AG09309 (cell line): ENCODE results near the gene GPR141.

Source experiments
- DNase-seq: peaks from one replicate; pipeline ENCODE4 v3.0.0-alpha.2; 2010; ENCODE audit warnings: low read depth
- H3K4me3 ChIP-seq: 2 replicates; pipeline ENCODE4 v1.5.1; 2011; ENCODE audit warnings: mild to moderate bottlenecking, low read depth, low read length, moderate library complexity; ENCODE audit not compliant: control insufficient read depth
- CTCF ChIP-seq: IDR thresholded peaks from 2 replicates; pipeline ENCODE4 v1.5.1; 2011; ENCODE audit warnings: mild to moderate bottlenecking, low read depth, low read length, inconsistent platforms; ENCODE audit not compliant: insufficient read depth, control insufficient read depth; ENCODE audit errors: missing control alignments

GPR141 gene

GRCh38 chr7:37770838-37771237 lies 87.3 kb downstream of the GPR141 start:
- TF ChIP-seq CTCF: no peak
- H3K4me3 ChIP-seq: no peak overlapping the region
- DNase-seq: no peak

DNA sequence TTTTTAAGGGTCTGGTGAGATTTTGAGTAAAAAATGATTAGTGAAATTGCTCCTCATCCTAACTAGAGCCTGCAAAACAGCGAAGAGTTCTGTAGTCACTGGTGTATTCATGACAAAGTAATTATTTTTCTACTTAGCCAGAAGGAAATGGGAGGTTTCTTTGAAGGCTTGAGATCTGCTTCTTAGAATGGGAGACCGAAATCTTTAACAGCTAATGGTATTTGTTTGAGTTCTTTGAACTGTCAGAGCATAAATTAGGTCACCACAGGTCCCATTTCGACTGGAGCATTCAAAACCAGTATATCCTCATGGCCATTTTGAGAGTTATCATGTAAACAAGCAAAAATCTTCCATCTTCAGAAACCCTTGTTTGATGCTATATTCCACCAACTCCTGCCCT lies 87.8 kb downstream of the GPR141 start:
- TF ChIP-seq CTCF: no peak
- no peak overlapping the region for H3K4me3 ChIP-seq
- no peak for DNase-seq

DNA sequence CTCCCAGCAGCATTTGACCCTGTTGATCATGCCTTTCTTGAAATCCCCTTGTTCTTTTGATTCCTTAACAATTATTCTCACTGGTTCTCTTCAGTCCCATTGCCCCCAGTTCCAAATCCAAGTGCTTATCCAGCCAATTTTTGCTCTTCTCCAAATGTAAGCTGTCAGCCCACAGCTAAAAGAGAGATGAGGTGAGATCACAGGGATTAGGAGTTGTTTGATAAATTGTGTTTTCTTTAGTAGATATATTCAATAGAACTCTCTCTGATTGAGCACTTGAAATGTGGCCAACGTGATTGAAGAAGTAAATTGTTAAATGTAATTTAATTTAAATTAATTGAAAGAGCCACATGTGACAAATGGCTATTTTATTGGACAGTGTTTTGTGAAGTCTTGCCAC lies 88.2 kb downstream of the GPR141 start:
- DNase-seq: no peak
- H3K4me3 ChIP-seq: no peak overlapping the region
- TF ChIP-seq CTCF: no peak

- DNase-seq: no peak
- no peak for TF ChIP-seq CTCF
- H3K4me3 ChIP-seq: no peak overlapping the region
Observed at GRCh38 chr7:37775921-37776320, 92.4 kb downstream of the GPR141 start.

DNA sequence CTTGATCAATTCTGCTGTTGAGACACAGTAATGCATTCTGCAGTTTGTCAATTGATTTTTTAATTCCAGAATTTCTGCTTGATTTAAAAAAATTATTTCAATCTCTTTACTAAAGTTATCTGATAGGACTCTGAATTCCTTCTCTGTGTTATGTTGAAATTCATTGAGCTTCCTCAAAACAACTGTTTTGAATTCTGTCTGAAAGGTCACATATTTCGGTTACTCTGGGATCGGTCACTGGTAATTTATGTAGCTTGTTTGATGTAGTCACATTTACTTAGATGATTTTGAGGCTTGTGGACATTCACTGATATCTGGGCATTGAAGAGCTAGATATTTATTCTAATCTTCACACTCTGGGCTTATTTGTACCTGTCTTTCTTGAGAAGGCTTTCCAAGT lies 97.6 kb downstream of the GPR141 start:
- H3K4me3 ChIP-seq: no peak overlapping the region
- no peak for DNase-seq
- TF ChIP-seq CTCF: no peak

DNA sequence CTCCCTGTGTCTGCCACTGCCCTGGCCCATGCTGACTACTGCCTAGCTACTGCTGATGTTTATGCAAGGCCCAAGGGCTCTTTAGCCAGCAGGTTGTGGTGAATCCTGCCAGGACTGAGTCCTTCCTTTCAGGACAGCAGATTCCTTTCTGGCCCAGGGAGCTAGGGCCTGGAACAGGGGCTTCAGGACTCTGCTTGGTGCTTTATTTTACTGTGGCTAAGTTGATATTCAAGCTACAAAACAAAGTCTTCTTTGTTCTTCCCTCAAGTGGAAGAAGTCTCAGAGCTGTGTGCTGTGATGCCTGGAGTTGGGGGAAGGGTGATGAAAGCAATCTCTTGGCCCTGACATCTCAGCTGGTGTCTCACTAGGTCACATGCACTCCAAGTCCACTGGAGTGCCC lies 98.6 kb downstream of the GPR141 start:
- no peak for DNase-seq
- H3K4me3 ChIP-seq: no peak overlapping the region
- TF ChIP-seq CTCF: no peak

DNA sequence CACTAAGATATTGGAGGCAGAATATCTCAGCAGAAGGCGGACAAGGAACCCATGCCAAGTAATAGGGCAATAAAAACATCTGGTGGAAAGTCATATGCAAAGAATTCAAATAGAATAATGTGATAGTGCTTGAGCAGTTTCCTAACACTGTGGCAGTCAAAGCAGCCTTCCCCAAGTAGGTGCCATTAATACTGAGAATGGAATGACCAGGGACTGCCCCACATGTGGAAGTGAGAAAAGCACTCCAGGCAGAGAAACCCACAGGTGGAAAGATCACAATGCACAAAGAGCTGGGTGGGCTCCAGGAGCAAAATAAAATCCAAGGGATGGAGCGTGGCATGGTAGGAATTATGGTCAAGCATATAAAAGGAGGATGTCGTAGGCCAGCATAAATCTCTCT lies 100.4 kb downstream of the GPR141 start:
- no peak for TF ChIP-seq CTCF
- no peak overlapping the region for H3K4me3 ChIP-seq
- DNase-seq: no peak
